Prostate gland (tissue), 2 donors: ENCODE results near the gene SMAGP.

Experiments
- CTCF ChIP-seq, 4 experiments: fragments of 200-600 bp in 2 of 4; fragments of 450-650 bp in 2 of 4; sonication (generic) in 2 of 4; IDR thresholded peaks; 1 replicate in 3 of 4; 2 replicates in 1 of 4; pipeline ENCODE4 v1.5.1; 2016 to 2019; ENCODE audit warnings: antibody characterized with exemption in 4 of 4, mild to moderate bottlenecking in 2 of 4, moderate library complexity in 2 of 4
- POLR2A ChIP-seq: fragments of 450-650 bp; IDR thresholded peaks from one replicate; pipeline ENCODE4 v1.6.1; 2016; ENCODE audit warnings: antibody characterized with exemption, mild to moderate bottlenecking

- TF ChIP-seq CTCF (IDR thresholded peaks at IDR 0.05) (no peak), POLR2A (no peak)
These were observed 64.9 kb downstream of the SMAGP start for GRCh38 chr12:51205350-51205749.
